Measurements from ENCODE around the gene ANGPT4.

DNA sequence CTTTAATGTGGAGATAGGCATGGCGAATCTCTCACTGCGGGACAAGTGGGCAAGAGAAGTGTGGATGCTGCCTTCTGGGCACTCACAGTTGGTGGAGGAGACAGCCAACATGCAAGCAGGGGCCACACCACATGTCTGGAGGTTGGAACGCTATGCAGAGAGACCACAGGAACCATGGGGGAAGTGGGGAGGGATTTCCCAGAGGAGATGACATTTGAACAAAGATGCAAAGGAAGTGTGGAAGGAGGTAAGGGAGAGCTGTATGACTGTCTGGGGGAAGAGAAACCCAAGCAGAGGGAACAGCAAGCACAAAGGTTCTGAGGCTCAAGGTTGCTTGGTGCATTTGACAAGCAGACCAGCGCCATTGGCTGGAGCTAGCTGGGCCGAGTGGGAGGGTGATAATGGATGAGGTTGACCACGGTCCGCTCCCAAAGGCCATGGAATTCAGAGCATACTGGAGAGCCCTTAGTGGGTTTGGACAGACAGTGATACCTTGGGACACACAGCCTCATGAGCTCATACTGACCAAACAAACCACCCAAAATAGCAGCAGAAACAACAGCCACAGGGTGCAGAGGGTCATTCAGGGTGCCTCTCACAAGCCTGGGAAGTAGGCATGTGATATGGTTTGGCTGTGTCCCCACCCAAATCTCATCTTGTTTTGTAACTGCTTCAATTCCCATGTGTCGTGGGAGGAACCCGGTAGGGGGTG lies 90.3 kb downstream of the ANGPT4 start:
- TF ChIP-seq, protein P1, sequence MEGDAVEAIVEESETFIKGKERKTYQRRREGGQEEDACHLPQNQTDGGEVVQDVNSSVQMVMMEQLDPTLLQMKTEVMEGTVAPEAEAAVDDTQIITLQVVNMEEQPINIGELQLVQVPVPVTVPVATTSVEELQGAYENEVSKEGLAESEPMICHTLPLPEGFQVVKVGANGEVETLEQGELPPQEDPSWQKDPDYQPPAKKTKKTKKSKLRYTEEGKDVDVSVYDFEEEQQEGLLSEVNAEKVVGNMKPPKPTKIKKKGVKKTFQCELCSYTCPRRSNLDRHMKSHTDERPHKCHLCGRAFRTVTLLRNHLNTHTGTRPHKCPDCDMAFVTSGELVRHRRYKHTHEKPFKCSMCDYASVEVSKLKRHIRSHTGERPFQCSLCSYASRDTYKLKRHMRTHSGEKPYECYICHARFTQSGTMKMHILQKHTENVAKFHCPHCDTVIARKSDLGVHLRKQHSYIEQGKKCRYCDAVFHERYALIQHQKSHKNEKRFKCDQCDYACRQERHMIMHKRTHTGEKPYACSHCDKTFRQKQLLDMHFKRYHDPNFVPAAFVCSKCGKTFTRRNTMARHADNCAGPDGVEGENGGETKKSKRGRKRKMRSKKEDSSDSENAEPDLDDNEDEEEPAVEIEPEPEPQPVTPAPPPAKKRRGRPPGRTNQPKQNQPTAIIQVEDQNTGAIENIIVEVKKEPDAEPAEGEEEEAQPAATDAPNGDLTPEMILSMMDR (IDR thresholded peaks at IDR 0.05) = no peak
- TF ChIP-seq EP300 (IDR thresholded peaks at IDR 0.05; ENCODE audit: low read depth) (no peak), POLR2A (IDR thresholded peaks at IDR 0.05) (no peak), POLR2AphosphoS5 (IDR thresholded peaks at IDR 0.05) (no peak)

Measured in transverse colon (tissue), 4 donors.